ENCODE results near the gene BTBD9. TPM values are rescaled to one million over a fixed set of nuclear protein-coding genes. Genes with fewer than 3 reads are reported as not detected.

Gene BTBD9
- total RNA-seq, 1 donor from 2014 or later: 23.0 TPM

DNA sequence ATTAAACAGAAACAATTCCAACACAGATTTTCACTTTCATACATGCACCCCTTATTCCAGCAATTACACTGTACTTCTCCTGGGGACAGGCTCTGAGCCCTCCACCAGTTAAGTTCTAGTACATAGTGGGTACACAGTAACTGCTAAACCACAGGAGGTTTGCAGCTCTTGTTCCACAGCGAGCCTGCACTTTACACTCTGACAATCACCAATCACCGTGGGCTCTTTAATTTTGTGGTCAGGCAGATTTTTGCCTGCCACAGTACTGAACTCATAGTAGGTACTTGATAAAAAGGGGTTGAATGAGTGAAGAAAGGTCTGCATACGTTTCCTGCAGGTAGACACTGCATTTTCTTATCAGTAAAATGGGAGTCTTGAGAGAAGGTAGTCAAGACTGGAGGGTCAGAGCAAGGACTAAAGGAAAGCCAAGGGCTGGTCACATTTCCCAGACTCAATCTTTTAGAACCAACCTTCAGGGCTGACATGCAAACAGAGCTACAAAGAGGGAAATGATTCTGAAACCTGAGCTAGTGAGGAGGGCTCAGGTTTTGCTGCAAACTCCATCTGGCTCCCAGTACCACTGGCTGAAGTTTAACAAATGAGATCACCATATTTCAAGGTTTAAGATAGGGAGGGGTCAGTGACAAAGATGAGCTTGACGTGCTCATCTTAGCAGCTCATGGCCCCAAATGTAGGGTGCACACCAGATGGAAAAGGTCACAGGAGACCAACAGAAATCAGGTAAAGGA is 404.6 kb downstream of the BTBD9 start:
- TF ChIP-seq, protein P1, sequence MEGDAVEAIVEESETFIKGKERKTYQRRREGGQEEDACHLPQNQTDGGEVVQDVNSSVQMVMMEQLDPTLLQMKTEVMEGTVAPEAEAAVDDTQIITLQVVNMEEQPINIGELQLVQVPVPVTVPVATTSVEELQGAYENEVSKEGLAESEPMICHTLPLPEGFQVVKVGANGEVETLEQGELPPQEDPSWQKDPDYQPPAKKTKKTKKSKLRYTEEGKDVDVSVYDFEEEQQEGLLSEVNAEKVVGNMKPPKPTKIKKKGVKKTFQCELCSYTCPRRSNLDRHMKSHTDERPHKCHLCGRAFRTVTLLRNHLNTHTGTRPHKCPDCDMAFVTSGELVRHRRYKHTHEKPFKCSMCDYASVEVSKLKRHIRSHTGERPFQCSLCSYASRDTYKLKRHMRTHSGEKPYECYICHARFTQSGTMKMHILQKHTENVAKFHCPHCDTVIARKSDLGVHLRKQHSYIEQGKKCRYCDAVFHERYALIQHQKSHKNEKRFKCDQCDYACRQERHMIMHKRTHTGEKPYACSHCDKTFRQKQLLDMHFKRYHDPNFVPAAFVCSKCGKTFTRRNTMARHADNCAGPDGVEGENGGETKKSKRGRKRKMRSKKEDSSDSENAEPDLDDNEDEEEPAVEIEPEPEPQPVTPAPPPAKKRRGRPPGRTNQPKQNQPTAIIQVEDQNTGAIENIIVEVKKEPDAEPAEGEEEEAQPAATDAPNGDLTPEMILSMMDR (IDR thresholded peaks at IDR 0.05; ENCODE audit: unreplicated experiment): no peak
- H3K27me3 Mint-ChIP-seq (ENCODE audit: low read depth): no peaks in the 10 kb centered on the region
- no peaks in the 10 kb centered on the region for H3K36me3 Mint-ChIP-seq
- no peak overlapping the region for H3K27ac Mint-ChIP-seq
- H3K4me3 Mint-ChIP-seq: no peak overlapping the region
- no peak for DNase-seq (ENCODE audit: low spot score in 2 of 2, unreplicated experiment in 2 of 2)
- no peaks in the 10 kb centered on the region for H3K4me1 Mint-ChIP-seq
- no peaks in the 10 kb centered on the region for H3K9me3 Mint-ChIP-seq

DNA sequence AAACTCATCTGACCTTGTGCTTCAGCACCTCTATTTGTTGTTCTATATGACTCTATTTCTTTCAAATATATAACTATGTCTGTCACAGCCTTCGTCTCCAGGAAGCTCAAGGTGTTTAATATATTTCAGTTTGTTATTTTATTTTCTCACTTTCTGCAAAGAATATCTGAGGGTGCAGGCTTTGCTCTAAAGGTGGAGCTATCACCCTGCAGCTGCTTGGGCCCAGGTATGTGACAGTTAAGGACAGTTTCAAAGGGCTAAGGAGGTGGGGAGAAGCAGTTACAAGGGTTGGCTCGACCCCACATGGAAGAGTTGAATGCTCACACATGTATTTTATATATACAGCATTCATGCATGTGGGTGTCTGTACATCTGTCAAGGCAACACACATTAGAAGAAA is 405.6 kb downstream of the BTBD9 start:
- no peaks in the 10 kb centered on the region for H3K4me1 Mint-ChIP-seq
- TF ChIP-seq, protein P1 (IDR thresholded peaks at IDR 0.05; ENCODE audit: unreplicated experiment): no peak
- H3K27me3 Mint-ChIP-seq (ENCODE audit: low read depth): no peaks in the 10 kb centered on the region
- H3K4me3 Mint-ChIP-seq: no peak overlapping the region
- no peak overlapping the region for H3K27ac Mint-ChIP-seq
- no peaks in the 10 kb centered on the region for H3K9me3 Mint-ChIP-seq
- no peaks in the 10 kb centered on the region for H3K36me3 Mint-ChIP-seq
- no peak for DNase-seq (ENCODE audit: low spot score in 2 of 2, unreplicated experiment in 2 of 2)

DNA sequence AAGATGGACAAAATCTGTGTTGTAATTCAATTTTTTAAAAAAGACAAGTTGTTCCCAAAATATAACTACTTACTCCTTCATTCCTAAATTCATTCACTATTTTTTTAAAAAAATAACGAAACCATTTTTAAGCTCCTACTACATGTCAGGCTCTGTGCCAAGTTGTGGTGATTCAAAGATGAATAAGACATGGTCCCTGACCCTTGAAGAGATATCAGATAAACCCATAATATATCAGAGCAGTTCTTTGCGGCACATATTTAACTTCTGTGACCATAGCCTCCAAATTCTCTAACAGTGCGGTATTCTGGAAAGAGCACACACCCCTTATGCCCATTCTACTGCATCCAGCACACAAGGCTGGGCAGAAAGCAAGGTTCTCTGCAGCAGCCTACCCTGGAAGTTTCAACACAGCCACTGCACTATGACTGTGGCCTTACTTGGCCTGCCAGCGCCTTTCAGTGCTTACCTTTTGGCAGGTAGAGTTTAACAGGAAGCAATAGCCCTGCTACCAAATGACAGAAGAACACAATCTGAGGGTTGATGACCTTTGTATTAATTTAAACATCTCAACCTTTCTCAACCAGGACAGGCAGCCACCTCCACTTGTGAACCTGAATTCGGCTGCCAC is 406.5 kb downstream of the BTBD9 start:
- Mint-ChIP-seq H3K27ac (no peak overlapping the region), H3K36me3 (no peaks in the 10 kb centered on the region)
- TF ChIP-seq, protein P1 (IDR thresholded peaks at IDR 0.05; ENCODE audit: unreplicated experiment): no peak

DNA sequence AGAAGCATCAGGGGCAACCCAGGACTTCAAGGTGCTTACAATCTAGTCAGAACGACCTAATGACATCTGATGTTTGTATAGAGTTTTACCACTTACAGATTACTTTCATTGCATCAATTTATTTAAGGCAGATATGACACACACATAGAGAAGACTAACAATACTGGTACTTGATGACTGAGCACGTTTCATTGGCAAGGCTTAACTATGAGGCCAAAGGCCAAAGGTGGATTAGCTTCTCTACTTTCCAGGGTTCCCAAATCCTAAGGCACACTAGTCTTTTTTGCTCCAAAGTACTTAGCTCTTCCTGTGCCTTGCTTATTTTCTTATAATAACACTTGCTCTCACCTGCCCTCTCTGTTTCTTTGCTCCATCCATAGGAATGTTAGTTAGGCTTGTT is 414.0 kb downstream of the BTBD9 start:
- TF ChIP-seq, protein P1 (IDR thresholded peaks at IDR 0.05; ENCODE audit: unreplicated experiment): no peak
- no peak overlapping the region for H3K4me3 Mint-ChIP-seq
- no peaks in the 10 kb centered on the region for H3K4me1 Mint-ChIP-seq
- DNase-seq (ENCODE audit: low spot score in 2 of 2, unreplicated experiment in 2 of 2): no peak
- no peaks in the 10 kb centered on the region for H3K36me3 Mint-ChIP-seq
- H3K27ac Mint-ChIP-seq: no peak overlapping the region
- H3K9me3 Mint-ChIP-seq: no peaks in the 10 kb centered on the region
- H3K27me3 Mint-ChIP-seq (ENCODE audit: low read depth): no peaks in the 10 kb centered on the region

More for the DNA sequence above, 406.5 kb downstream of the BTBD9 start:
- Mint-ChIP-seq H3K27me3 (ENCODE audit: low read depth) (no peaks in the 10 kb centered on the region), H3K9me3 (no peaks in the 10 kb centered on the region), H3K4me1 (no peaks in the 10 kb centered on the region), H3K4me3 (no peak overlapping the region)
- DNase-seq (ENCODE audit: low spot score in 2 of 2, unreplicated experiment in 2 of 2): no peak

DNA sequence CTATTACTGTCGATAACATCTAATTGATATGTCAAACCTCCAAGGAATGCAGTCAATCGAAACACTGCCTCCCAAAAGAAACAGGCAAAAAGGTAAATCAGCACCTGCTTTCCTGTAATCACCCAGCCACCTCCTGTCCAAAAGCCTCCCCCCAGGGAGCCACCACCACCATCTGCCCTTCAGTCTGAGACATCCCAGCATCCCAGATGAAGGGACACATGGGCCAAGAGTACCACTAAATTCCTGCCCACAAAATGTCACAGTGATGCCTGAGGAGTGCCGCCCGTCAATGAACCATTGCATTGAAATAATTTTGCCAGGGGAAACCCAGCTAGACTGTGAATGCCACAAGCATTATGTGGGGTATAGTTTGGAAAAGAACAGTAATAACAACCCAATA is 418.5 kb downstream of the BTBD9 start:
- H3K27ac Mint-ChIP-seq: no peak overlapping the region

More for the DNA sequence above, 418.5 kb downstream of the BTBD9 start:
- peaks cover 6% of the 10 kb centered on the region for H3K9me3 Mint-ChIP-seq
- TF ChIP-seq, protein P1 (IDR thresholded peaks at IDR 0.05; ENCODE audit: unreplicated experiment): no peak
- H3K27me3 Mint-ChIP-seq (ENCODE audit: low read depth): no peaks in the 10 kb centered on the region
- H3K36me3 Mint-ChIP-seq: no peaks in the 10 kb centered on the region
- no peaks in the 10 kb centered on the region for H3K4me1 Mint-ChIP-seq
- DNase-seq (ENCODE audit: low spot score in 2 of 2, unreplicated experiment in 2 of 2): no peak
- H3K4me3 Mint-ChIP-seq: no peak overlapping the region

Measured in mesothelial cell of epicardium (in vitro differentiated cells).